HG03558 (cell line): Measurements from ENCODE around the gene PCDHGA2.
"Not testable (repeated sequence)": the region's sequence is repeated elsewhere in the genome, so short reads cannot be mapped to it uniquely, and the experiment has no call there.

Source experiments
- ATAC-seq: cut with Tn5 transposase; IDR thresholded peaks from one replicate; pipeline ENCODE4 v1.9.1; 2021; ENCODE audit warnings: moderate number of reproducible peaks; ENCODE audit not compliant: unreplicated experiment; ENCODE audit errors: extremely low read depth

The PCDHGA2 gene

DNA sequence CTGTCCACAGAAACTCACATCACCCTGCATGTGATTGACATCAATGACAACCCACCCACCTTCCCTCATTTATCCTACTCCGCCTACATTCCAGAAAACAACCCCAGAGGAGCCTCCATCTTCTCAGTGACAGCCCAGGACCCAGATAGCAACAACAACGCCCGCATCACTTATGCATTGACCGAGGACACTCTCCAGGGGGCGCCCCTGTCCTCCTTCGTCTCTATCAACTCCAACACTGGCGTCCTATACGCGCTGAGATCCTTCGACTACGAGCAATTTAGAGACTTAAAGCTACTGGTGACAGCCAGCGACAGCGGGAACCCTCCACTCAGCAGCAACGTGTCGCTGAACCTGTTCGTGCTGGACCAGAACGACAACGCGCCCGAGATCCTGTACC, 6.8 kb downstream of the PCDHGA2 start:
- no peak for ATAC-seq

DNA sequence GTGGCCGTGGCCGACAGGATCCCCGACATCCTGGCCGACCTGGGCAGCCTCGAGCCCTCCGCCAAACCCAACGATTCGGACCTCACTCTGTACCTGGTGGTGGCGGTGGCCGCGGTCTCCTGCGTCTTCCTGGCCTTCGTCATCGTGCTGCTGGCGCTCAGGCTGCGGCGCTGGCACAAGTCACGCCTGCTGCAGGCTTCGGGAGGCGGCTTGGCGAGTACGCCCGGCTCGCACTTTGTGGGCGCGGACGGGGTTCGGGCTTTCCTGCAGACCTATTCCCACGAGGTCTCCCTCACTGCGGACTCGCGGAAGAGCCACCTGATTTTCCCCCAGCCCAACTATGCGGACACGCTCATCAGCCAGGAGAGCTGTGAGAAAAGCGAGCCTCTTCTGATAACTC, 7.5 kb downstream of the PCDHGA2 start:
- not testable (repeated sequence) for ATAC-seq

DNA sequence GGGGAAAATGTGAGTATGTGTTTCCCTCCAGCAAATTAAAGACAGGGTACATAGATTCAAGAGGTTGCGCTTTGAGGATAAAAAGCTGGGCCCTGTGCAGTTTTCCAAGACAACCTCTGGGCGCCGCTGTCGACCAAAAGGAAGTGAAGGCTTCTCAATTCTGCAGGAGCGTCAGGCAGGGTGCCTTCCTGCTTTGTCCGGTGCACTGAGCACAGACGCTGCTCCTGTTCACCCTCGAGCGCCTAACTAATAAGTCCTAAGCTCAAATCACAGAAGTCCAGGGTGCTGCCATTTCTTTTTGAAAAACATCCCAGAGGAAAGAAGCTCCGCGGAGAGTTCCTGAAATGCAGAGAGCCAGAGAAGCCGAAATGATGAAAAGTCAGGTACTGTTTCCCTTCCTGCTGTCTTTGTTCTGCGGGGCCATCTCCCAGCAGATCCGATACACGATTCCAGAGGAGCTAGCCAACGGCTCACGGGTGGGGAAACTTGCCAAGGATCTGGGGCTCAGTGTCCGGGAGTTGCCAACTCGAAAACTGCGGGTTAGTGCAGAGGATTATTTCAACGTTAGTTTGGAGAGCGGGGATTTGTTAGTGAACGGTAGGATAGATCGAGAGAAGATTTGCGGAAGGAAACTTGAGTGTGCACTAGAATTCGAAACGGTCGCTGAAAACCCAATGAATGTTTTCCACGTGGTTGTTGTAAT, 11.5 kb downstream of the PCDHGA2 start, which contains the start of gene PCDHGB1:
Gene PCDHGB1 (plus strand): TSS at position 183 of the 703 bp plus-strand sequence. CDS start 162 bp downstream, at position 345.
- no peak for ATAC-seq

DNA sequence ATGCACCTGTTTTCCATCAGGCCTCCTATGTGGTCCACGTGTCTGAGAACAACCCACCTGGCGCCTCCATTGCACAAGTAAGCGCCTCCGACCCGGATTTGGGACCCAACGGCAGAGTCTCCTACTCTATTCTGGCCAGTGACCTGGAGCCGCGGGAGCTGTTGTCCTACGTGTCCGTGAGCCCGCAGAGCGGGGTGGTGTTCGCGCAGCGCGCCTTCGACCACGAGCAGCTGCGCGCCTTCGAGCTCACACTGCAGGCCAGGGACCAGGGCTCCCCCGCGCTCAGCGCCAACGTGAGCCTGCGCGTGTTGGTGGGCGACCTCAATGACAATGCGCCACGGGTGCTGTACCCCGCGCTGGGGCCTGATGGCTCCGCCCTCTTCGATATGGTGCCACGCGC, 13.0 kb downstream of the PCDHGA2 start:
- no peak for ATAC-seq

DNA sequence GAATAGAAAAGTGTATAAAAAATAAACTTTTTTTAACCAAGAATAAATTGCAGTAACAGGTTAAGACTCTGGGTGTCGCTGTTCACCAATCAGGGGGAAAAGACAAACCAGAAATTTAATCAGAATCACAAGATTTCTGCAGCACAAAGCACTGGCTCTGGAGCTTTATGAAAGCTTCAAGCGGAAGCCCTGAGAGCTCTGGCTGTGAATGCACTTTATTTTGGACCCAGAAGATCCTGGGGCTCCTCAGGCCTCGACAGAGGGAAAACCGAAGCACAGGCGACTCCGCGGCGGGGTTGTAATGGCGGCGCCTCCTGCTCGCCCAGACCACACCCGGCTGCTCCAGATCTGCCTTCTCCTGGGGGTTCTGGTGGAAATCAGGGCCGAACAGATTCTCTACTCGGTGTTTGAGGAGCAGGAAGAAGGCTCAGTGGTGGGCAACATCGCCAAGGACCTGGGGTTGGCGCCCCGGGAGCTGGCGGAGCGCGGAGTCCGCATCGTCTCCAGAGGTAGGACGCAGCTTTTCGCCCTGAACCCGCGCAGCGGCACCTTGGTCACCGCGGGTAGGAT, 16.4 kb downstream of the PCDHGA2 start, which contains the start of gene PCDHGA4:
Gene PCDHGA4 (plus strand): TSS at position 122 of the 570 bp plus-strand sequence. CDS start 87 bp downstream, at position 209.
- no peak for ATAC-seq

DNA sequence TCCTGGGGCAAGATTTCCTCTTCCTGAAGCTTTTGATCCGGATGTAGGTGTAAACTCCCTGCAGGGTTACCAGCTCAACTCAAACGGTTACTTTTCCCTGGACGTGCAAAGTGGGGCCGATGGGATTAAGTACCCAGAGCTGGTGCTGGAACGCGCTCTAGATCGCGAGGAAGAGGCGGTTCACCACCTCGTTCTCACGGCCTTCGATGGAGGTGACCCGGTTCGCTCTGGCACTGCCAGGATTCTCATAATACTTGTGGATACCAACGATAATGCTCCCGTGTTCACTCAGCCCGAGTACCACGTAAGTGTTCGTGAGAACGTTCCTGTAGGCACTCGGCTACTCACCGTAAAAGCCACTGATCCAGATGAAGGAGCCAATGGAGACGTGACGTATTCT, 17.1 kb downstream of the PCDHGA2 start:
- ATAC-seq, result no peak

DNA sequence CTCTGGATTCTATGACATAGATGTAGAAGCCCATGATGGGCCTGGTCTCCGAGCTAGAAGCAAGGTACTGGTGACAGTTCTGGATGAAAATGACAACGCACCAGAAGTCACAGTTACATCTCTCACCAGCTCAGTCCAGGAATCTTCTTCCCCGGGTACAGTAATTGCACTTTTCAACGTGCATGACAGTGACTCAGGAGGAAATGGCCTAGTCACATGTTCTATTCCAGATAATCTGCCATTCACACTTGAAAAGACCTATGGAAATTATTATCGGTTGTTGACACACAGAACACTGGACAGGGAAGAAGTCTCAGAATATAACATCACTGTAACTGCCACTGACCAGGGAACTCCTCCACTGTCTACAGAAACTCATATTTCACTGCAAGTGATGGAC, 17.6 kb downstream of the PCDHGA2 start:
- ATAC-seq, result no peak

DNA sequence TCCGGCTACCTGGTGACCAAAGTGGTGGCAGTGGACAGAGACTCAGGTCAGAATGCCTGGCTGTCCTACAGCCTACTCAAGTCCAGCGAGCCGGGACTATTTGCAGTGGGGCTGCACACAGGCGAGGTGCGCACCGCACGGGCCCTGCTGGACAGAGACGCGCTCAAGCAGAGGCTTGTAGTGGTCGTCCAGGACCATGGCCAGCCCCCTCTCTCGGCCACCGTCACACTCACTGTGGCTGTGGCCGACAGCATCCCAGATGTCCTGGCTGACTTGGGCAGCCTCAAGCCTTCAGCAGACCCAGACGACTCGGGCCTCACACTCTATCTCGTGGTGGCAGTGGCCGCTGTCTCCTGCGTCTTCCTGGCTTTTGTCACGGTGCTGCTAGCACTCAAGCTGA, 18.4 kb downstream of the PCDHGA2 start:
- no peak for ATAC-seq

DNA sequence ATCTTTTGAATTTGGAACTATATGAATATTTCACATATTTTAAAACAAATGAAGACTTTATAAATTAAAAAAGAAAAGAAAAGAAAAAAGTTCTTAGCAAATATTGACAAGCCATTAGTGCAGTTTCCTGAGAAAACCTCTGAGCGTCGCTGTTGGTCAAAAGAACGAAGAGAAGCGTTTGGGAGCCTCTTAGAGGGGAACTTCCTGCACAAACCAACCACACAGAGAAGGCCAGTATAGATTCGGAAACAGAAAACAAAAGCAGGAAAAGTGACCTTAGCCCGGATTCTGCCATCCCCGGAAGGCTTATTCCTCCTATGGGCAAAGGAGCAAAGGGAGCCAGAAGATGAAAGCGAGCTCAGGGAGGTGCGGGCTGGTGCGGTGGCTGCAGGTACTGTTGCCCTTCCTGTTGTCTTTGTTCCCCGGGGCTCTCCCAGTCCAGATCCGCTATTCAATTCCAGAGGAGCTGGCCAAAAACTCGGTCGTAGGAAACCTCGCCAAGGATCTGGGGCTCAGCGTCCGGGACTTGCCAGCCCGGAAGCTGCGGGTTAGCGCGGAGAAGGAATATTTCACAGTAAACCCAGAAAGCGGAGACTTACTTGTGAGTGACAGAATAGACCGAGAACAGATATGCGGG, 21.3 kb downstream of the PCDHGA2 start, which contains the start of gene PCDHGB2:
Gene PCDHGB2 (plus strand): TSS at position 205 of the 637 bp plus-strand sequence. CDS start 142 bp downstream, at position 347.
- no peak for ATAC-seq

DNA sequence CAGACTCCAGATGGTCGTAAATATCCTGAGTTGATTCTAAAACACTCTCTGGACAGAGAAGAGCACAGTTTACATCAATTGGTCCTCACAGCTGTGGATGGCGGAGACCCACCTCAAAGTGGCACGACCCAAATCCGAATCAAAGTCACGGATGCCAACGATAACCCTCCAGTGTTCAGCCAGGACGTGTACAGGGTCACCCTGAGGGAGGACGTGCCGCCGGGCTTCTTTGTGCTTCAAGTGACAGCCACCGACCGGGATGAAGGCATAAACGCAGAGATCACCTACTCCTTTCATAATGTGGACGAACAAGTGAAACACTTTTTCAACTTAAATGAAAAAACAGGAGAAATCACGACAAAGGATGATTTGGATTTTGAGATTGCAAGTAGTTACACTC, 22.1 kb downstream of the PCDHGA2 start:
- ATAC-seq, result no peak

DNA sequence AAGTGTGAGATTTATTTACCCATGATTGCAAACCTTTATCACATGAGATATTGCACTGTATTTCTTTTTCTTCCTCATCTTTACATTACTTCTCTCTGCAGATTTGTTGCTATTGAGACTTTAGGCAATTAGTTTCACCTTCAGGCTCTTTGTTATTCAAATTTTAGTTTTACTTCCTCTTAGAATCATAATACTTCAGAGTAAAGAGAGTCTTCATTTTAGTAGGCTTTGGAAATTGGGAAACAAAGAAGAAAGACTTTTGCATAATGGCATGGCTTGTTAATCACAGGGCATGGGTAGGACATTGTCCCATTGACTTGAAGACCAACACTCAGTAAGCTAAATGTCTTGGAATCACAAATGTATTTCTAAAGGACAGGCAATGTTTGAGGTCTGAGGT, 24.2 kb downstream of the PCDHGA2 start:
- ATAC-seq, result no peak

DNA sequence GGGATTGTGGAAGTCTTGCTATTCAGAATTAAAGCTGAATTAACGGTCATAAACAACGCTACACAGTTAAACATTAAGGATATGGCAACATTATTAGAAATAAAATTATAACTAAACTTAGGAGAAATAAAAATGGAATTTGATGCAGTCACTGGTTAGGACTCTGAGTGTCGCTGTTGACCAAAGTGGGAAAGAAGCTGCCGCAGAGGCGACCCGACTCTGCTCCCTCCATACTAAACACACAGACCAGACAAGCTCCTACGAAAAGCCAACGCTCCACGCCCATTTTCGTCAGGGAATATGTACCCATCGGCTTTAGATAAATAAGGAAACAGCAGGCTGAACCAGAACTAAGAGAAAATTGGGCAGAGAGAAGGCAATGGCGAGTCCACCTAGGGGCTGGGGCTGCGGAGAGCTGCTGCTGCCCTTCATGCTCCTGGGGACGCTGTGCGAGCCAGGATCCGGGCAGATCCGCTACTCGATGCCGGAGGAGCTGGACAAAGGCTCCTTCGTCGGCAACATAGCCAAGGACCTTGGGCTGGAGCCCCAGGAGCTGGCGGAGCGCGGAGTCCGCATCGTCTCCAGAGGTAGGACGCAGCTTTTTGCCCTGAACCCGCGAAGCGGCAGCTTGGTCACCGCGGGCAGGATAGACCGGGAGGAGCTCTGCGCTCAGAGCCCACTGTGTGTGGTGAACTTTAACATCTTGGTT, 25.5 kb downstream of the PCDHGA2 start, which contains the start of gene PCDHGA5:
Gene PCDHGA5 (plus strand): TSS at position 211 of the 709 bp plus-strand sequence. CDS start 169 bp downstream, at position 380.
- ATAC-seq, result no peak

DNA sequence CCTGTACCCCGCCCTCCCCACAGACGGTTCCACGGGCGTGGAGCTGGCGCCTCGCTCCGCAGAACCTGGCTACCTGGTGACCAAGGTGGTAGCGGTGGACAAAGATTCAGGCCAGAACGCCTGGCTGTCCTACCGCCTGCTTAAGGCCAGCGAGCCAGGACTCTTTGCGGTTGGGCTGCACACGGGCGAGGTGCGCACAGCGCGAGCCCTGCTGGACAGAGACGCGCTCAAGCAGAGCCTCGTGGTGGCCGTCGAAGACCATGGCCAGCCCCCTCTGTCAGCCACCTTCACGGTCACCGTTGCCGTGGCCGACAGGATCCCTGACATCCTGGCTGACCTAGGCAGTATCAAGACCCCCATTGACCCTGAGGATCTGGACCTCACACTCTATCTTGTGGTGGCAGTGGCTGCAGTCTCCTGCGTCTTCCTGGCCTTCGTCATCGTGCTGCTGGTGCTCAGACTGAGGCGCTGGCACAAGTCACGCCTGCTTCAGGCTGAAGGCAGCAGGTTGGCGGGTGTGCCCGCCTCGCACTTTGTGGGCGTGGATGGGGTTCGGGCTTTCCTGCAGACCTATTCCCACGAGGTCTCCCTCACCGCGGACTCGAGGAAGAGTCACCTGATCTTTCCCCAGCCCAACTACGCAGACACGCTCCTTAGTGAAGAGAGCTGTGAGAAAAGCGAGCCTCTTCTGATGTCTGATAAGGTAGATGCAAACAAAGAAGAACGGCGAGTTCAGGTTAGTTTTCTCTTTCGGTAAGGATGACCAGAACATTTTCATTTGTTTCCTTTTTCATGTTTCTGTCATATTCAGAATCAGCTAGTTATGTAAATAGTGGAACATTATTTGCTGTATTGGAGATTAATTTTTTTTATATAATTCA, 27.7 kb downstream of the PCDHGA2 start:
- ATAC-seq, result no peak

DNA sequence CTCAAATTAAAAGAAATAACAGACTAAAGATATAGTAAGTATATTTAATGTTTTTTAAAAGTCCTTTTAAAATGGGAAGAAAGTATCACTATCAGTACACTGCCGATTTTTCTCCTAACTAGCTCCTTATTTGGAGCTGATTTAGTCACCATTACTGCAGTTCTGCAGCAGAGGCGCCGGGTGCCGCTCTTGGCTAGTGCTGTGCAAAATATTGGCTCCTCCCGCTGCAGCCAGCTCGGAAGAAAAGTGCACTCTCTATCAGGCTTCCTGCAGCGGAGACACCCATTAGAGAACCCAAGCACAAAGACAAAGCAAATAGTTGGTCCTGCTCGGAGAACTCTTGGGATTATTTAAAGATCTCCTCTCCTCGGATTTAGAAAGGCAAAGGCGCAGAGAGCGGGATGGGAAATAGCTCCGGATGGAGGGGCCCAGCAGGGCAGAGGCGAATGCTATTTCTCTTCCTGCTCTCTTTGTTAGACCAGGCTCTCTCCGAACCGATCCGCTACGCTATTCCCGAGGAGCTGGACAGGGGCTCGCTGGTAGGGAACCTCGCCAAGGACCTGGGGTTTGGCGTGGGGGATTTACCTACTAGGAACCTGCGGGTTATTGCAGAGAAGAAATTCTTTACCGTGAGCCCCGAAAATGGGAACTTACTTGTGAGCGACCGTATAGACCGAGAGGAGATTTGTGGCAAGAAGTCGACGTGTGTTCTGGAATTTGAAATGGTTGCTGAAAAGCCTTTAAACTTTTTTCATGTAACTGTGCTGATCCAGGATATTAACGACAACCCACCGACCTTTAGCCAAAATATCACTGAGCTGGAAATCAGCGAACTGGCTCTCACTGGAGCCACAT, 31.7 kb downstream of the PCDHGA2 start, which contains the start of gene PCDHGB3:
Gene PCDHGB3 (plus strand): TSS at position 249 of the 855 bp plus-strand sequence. CDS start 153 bp downstream, at position 402.
- peak; percentile 68 for ATAC-seq

DNA sequence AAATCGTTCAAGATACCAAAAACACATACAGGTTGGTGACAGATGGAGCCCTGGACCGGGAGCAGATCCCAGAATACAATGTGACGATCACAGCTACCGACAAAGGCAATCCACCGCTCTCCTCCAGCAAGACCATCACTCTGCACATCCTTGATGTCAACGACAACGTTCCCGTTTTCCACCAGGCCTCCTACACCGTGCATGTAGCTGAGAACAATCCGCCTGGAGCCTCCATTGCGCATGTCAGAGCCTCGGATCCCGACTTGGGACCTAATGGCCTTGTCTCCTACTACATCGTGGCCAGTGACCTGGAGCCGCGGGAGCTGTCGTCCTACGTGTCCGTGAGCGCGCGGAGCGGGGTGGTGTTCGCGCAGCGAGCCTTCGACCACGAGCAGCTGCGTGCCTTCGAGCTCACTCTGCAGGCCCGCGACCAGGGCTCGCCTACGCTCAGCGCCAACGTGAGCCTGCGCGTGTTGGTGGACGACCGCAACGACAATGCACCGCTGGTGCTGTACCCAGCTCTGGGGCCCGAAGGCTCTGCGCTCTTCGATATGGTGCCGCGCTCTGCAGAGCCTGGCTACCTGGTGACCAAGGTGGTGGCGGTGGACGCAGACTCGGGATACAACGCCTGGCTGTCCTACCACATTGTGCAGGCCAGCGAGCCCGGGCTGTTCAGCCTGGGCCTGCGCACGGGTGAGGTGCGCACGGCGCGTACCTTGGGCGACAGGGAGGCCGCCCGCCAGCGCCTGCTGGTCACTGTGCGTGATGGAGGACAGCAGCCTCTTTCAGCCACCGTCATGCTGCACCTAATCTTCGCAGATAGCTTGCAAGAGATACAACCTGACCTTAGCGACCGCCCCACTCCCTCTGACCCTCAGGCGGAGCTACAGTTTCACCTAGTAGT, 33.3 kb downstream of the PCDHGA2 start:
- ATAC-seq, result no peak

DNA sequence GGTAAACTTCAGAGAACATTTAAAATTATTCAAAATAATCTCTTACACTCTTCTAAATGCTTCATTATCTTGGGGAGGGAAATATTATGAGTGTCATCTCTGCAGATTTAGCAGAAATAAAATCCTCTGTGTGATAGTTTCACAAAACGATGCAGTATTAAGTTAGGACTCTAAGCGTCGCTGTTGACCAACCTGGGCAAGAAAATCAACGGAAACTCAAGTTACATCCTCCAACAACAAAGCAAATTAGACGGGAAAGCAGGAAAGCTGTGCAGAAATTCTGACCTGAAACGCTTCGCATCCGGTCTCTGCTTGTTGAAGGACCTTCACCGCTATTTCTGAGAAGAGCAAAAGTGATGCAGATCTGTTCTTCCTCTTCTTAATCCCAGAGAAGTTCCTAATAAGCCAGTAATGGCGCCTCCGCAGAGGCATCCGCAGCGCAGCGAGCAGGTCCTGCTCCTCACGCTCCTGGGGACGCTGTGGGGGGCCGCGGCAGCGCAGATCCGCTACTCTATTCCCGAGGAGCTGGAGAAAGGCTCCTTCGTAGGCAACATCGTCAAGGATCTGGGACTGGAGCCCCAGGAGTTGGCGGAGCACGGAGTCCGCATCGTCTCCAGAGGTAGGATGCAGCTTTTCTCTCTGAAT, 35.2 kb downstream of the PCDHGA2 start, which contains the start of gene PCDHGA6:
Gene PCDHGA6 (plus strand): TSS at position 219 of the 645 bp plus-strand sequence. CDS start 193 bp downstream, at position 412.
- no peak for ATAC-seq

DNA sequence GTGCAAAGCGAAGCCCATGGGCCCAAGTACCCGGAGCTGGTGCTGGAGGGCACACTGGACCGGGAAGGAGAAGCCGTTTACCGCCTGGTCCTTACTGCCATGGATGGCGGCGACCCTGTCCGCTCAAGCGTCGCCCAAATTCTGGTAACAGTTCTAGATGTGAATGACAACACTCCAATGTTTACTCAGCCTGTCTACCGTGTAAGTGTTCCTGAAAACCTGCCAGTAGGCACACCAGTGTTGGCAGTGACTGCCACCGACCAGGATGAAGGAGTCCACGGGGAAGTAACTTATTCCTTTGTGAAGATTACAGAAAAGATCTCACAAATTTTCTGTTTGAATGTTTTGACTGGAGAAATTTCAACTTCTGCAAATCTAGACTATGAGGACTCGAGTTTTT, 36.1 kb downstream of the PCDHGA2 start:
- ATAC-seq, result no peak
